LoVo (cell line): Measurements from ENCODE around the gene MAP4K2.
"Not testable (repeated sequence)": the region's sequence is repeated elsewhere in the genome, so short reads cannot be mapped to it uniquely, and the experiment has no call there.

Source experiments
- DNase-seq: peaks from one replicate; pipeline ENCODE4 v3.0.0-alpha.2; 2016; ENCODE audit warnings: low spot score

The MAP4K2 gene

GRCh38 chr11:64803158-64803845 lies at the start of gene MAP4K2:
Gene MAP4K2 (minus strand): TSS chr11:64803214. CDS start chr11:64803149, 65 bp downstream.
- DNase-seq: peak; percentile 86

GRCh38 chr11:64851831-64852351 lies 48.9 kb upstream of the MAP4K2 start:
- no peak for DNase-seq

GRCh38 chr11:64850979-64851567 lies 48.1 kb upstream of the MAP4K2 start:
- DNase-seq: no peak

GRCh38 chr11:64849598-64850356 lies 46.8 kb upstream of the MAP4K2 start:
- DNase-seq: no peak

- peak; percentile 27 for DNase-seq
Observed at GRCh38 chr11:64848826-64849597, 46.0 kb upstream of the MAP4K2 start.

GRCh38 chr11:64848214-64848825 lies 45.3 kb upstream of the MAP4K2 start:
- no peak for DNase-seq

GRCh38 chr11:64846998-64847666 lies 44.1 kb upstream of the MAP4K2 start:
- DNase-seq: peak; percentile 90

- not testable (repeated sequence) for DNase-seq
Observed at GRCh38 chr11:64845776-64846129, 42.7 kb upstream of the MAP4K2 start.

- no peak for DNase-seq
Observed at GRCh38 chr11:64845129-64845775, 42.2 kb upstream of the MAP4K2 start.

GRCh38 chr11:64844330-64845128 lies 41.5 kb upstream of the MAP4K2 start, which contains the start of gene CDC42BPG:
Gene CDC42BPG (minus strand): TSS chr11:64844653. CDS start chr11:64844569, 84 bp downstream.
- peak; percentile 83 for DNase-seq

GRCh38 chr11:64843686-64844329 lies 40.8 kb upstream of the MAP4K2 start:
- DNase-seq: peak; percentile 5

GRCh38 chr11:64842851-64843685 lies 40.1 kb upstream of the MAP4K2 start:
- DNase-seq: peak; percentile 82

GRCh38 chr11:64842366-64842759 lies 39.3 kb upstream of the MAP4K2 start:
- DNase-seq: no peak

GRCh38 chr11:64841592-64842365 lies 38.8 kb upstream of the MAP4K2 start:
- DNase-seq: no peak

GRCh38 chr11:64839887-64840782 lies 37.1 kb upstream of the MAP4K2 start:
- DNase-seq: no peak

- no peak for DNase-seq
Observed at GRCh38 chr11:64839335-64839734, 36.3 kb upstream of the MAP4K2 start.
